BLaER1 (cell line): ENCODE results near the gene BAD.
"Not testable (repeated sequence)": the region's sequence is repeated elsewhere in the genome, so short reads cannot be mapped to it uniquely, and the experiment has no call there.

ENCODE experiments used
- H3K27ac ChIP-seq: shearing (Covaris generic); formaldehyde crosslinking; 2 replicates; pipeline ENCODE4 v1.8.1; 2022
- H3K27me3 ChIP-seq: shearing (Covaris generic); formaldehyde crosslinking; 2 replicates; pipeline ENCODE4 v1.8.1; 2022
- H3K36me3 ChIP-seq: shearing (Covaris generic); formaldehyde crosslinking; 2 replicates; pipeline ENCODE4 v1.8.1; 2022
- H3K4me1 ChIP-seq: shearing (Covaris generic); formaldehyde crosslinking; 2 replicates; pipeline ENCODE4 v1.8.1; 2022
- H3K4me2 ChIP-seq: shearing (Covaris generic); formaldehyde crosslinking; 2 replicates; pipeline ENCODE4 v1.8.1; 2022
- H3K4me3 ChIP-seq: shearing (Covaris generic); formaldehyde crosslinking; 2 replicates; pipeline ENCODE4 v1.8.1; 2022
- H3K9ac ChIP-seq: shearing (Covaris generic); formaldehyde crosslinking; 2 replicates; pipeline ENCODE4 v1.8.1; 2022
- H3K9me3 ChIP-seq: shearing (Covaris generic); formaldehyde crosslinking; 2 replicates; pipeline ENCODE4 v1.8.1; 2022
- H4K20me1 ChIP-seq: shearing (Covaris generic); formaldehyde crosslinking; 2 replicates; pipeline ENCODE4 v1.8.1; 2022
- Cebpa-rat ChIP-seq: shearing (Covaris generic); IDR thresholded peaks from 2 replicates; pipeline ENCODE4 v1.8.1; 2022

The BAD gene

DNA sequence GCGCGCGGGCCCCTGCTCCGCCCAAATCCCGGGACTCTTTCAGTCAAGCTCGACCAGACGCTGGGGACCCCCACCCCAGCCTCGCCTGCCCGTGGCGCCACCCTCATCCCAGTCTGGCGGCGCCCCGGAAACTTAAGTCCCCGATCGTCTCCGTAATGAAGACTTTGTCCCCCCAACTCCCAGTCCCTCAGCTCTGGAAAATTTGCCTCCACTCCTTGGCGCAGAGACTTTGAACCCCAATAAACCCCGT is 32.8 kb downstream of the BAD start:
- Histone ChIP-seq H4K20me1 (peaks cover 33% of the 10 kb centered on the region), H3K27me3 (no peaks in the 10 kb centered on the region), H3K4me1 (peaks cover 66% of the 10 kb centered on the region), H3K36me3 (peaks cover 27% of the 10 kb centered on the region), H3K9ac (peak overlapping the region; percentile 86), H3K4me3 (peak overlapping the region; percentile 92), H3K9me3 (no peaks in the 10 kb centered on the region), H3K27ac (peak overlapping the region; percentile 97), H3K4me2 (peak overlapping the region; percentile 97)
- TF ChIP-seq Cebpa-rat: no peak

DNA sequence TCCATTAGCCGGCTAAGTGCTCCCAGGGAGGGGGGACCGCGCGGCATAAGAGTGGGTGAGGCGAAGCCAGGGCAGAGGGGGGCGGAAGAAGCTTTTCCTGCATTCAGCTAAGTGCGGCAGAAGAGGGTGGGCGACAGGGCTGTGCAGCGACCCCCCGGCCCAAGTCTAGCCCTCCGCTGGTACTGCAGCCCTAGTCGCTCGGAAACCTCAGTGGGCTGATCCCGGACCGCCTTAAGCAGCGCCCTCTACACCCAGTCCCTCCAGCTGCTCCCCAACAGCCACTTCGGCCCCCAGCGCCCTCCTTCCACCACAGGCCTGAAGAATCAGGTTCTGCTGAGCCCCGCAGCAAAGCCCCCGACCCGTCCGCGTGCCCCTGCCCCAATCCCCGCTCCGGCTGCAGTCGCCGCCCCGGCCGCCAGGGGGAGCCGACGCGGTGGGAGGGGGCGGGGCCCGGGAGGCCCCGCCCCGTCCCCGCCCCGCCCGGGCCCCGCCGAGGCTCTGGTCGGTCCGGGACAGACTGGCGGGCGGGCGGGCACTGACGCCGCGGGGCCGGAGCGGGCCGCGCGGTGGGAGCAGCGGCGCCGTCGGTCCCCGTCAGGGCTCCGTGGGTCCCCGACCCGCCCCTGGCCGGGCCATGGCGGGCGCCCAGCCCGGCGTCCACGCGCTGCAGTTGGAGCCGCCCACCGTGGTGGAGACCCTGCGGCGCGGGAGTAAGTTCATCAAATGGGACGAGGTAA is 33.3 kb downstream of the BAD start, which contains the start of gene PLCB3:
PLCB3 (plus strand) TSS at position 515 of the 737 bp plus-strand sequence; CDS start at position 635, 120 bp downstream.
- peak within 1 kb of the TSS; percentile 92 for H3K4me3 ChIP-seq
- H3K27ac ChIP-seq: peak within 1 kb of the TSS; percentile 97
- TF ChIP-seq Cebpa-rat: no peak
- no peaks in the 10 kb centered on the region for H3K27me3 ChIP-seq
- H3K9ac ChIP-seq: peak within 1 kb of the TSS; percentile 86
- H3K4me2 ChIP-seq: peak within 1 kb of the TSS; percentile 97
- H3K4me1 ChIP-seq: peaks cover 66% of the 10 kb centered on the region
- peaks cover 33% of the 10 kb centered on the region for H4K20me1 ChIP-seq
- no peaks in the 10 kb centered on the region for H3K9me3 ChIP-seq
- H3K36me3 ChIP-seq: peaks cover 22% of the 10 kb centered on the region

DNA sequence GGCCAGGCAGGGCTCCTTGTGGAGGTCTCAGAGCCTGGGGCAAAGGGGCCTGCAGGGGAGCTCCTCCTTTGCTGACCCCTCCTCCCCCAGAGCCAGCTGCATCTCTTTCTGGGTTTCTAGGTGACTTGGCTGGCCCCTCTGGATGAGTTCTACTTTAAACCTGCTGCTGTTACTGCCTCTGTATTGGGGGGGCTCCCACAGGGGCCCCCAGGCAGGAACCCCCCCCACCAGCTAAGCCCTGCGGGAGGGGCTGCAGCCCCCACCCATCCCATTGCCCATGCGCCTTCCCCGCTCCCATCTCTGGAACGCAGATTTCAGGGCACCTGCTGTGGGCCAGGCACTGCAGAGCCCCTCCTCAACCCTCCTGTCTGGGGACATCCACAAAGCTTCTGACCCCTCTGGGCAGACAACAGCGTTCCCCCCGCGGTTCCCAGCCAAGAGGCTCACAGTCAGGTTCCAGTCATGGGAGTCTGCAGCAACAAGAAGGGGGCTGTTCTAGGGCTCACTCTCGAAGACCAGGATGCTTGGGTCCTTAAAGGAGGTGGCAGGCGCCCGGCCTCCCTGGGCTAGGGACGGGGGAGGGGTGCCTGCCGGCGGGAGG is 34.0 kb downstream of the BAD start:
- peak overlapping the region; percentile 97 for H3K4me2 ChIP-seq
- H4K20me1 ChIP-seq: peaks cover 35% of the 10 kb centered on the region
- TF ChIP-seq Cebpa-rat: no peak
- H3K4me1 ChIP-seq: peaks cover 66% of the 10 kb centered on the region
- H3K9ac ChIP-seq: peak overlapping the region; percentile 86
- H3K27me3 ChIP-seq: no peaks in the 10 kb centered on the region
- peaks cover 15% of the 10 kb centered on the region for H3K36me3 ChIP-seq
- peak overlapping the region; percentile 92 for H3K4me3 ChIP-seq
- peak overlapping the region; percentile 97 for H3K27ac ChIP-seq
- H3K9me3 ChIP-seq: no peaks in the 10 kb centered on the region

DNA sequence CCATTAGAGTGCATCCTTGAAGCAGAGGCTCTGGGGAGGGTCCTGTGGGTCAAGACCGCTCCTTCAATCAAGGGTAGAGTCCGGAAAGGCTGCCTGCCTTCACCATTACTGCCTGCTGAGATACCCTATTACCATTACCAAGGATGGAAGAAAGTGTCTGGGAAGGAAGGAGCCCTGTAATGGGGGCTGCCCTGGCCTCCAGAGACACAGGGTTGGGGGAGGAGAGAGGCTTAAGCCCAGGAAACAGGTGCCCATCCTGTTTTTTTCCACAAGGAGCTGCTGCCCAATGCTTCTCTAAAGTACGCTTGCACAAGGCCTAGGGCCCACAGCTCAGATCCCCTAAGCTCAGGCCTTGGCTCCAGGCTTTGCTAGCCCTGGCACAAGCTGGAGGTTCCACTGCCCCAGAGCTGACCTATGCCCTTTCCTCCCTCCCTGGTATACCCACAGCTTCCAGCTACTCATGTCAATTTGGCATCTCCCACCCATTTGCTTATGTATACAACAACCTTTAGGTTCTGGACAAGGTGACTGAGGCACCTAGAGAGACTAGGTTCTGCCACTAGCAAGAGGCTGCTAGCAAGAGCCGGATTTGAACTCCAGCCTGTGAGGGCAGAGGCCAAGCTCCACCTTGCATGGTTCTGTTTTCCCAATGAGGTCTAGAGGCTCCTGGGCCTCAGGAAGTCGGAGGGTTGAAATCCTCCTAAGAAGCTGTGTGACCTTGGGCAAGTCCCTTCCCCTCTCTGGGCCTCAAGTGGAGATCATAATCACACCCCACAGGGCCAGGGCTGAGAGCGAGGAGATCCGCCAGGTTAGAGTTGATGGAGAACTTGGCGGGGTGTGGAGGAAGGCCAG is 34.7 kb downstream of the BAD start:
- peak overlapping the region; percentile 97 for H3K4me2 ChIP-seq
- peaks cover 70% of the 10 kb centered on the region for H3K4me1 ChIP-seq
- H3K27me3 ChIP-seq: no peaks in the 10 kb centered on the region
- peak overlapping the region; percentile 92 for H3K4me3 ChIP-seq
- H3K27ac ChIP-seq: peak overlapping the region; percentile 97
- H3K9ac ChIP-seq: peak overlapping the region; percentile 86
- H3K36me3 ChIP-seq: peaks cover 12% of the 10 kb centered on the region
- H3K9me3 ChIP-seq: no peaks in the 10 kb centered on the region
- peaks cover 39% of the 10 kb centered on the region for H4K20me1 ChIP-seq
- no peak for TF ChIP-seq Cebpa-rat

DNA sequence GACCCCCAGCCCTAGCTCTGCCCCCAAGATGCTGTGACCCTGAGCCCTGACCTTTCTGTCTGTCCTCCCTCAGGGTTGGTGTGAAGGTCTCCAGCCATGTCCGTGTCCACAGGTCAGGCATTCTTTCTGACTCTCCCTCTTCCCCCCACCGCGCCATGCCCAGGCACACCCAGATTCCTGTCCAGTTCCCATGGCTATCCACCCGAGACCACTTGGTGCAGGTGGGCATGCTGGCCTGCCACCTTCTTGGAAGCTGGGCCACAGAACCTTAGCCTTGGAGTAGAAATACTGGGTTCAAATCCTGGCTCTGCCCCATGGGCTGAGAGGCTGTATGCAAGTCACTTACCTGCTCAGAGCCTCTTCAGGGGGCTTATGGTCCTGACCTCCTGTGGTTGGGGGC is 35.4 kb downstream of the BAD start:
- H3K4me2 ChIP-seq: peak overlapping the region; percentile 97
- H3K9me3 ChIP-seq: no peaks in the 10 kb centered on the region
- H3K36me3 ChIP-seq: peaks cover 12% of the 10 kb centered on the region
- H3K9ac ChIP-seq: peak overlapping the region; percentile 86; the same call in 1 of the 2 replicates
- peaks cover 39% of the 10 kb centered on the region for H4K20me1 ChIP-seq
- H3K4me3 ChIP-seq: no peak overlapping the region
- H3K4me1 ChIP-seq: peaks cover 72% of the 10 kb centered on the region
- H3K27me3 ChIP-seq: no peaks in the 10 kb centered on the region
- H3K27ac ChIP-seq: peak overlapping the region; percentile 97
- no peak for TF ChIP-seq Cebpa-rat

DNA sequence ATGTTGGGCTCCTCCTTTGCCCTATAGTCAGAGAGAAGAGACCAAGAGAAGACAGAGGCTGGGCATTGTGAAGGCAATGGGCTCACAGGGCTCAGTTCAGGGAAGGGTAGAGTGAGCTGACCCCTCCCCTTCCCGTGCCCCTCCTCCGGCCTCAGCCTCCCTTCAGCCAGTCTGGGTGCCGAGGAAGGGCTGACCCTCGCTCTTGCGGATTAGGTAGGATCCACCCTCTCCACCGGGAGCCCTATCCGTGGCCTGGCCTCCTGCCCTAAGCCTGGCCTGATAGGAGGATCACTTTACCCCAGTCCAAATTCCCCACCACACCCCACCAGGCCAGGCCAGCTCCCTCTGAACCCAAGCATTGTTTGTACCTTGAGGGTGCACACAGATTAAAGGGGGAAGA is 35.9 kb downstream of the BAD start:
- Histone ChIP-seq H3K27ac (peak overlapping the region; percentile 97), H3K4me1 (peaks cover 72% of the 10 kb centered on the region), H3K9me3 (no peaks in the 10 kb centered on the region), H3K36me3 (peaks cover 16% of the 10 kb centered on the region), H3K27me3 (no peaks in the 10 kb centered on the region), H4K20me1 (peaks cover 39% of the 10 kb centered on the region), H3K4me3 (no peak overlapping the region), H3K9ac (peak overlapping the region; percentile 86; the same call in 1 of the 2 replicates), H3K4me2 (peak overlapping the region; percentile 97)
- no peak for TF ChIP-seq Cebpa-rat

DNA sequence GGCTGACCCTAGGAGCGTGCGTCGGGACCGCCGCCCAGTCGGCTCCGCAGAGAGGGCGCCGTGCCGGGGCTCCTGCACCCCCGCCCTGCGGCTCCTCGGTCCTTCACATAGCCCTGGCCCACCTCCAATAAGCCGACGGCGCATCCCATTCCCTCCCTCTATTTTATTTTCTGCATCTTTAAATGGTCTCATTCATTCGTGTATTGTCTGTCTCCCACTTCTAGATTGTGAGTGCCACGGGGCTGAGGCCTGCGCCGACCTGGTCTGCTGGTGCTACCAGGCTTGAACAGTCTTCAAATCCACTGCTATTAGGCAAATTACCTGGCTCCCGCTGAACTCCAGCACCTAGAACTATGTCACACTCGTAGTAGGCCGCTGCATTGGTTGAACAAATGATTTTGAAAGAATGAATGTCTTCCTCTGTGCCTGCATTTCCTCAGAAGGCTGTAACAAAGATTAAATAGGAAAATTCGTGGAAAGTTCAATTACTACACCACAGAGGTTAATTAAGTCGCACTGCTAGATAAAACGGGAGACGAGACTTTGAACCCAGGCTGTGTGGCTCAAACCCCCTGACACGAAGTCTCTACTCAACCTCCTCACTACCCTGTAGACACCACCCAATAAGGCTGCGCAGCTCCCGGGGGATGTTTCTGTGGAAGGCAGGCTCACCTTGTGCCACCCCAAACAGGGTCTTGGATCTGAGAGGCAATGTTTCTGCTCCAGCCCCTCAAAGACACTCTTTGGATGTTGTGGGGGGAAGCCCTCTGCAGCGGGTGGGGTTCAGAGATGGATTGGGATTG is 36.5 kb downstream of the BAD start:
- peaks cover 72% of the 10 kb centered on the region for H3K4me1 ChIP-seq
- peak overlapping the region; percentile 97; the same call in 1 of the 2 replicates for H3K9ac ChIP-seq
- peak overlapping the region; percentile 97 for H3K4me2 ChIP-seq

DNA sequence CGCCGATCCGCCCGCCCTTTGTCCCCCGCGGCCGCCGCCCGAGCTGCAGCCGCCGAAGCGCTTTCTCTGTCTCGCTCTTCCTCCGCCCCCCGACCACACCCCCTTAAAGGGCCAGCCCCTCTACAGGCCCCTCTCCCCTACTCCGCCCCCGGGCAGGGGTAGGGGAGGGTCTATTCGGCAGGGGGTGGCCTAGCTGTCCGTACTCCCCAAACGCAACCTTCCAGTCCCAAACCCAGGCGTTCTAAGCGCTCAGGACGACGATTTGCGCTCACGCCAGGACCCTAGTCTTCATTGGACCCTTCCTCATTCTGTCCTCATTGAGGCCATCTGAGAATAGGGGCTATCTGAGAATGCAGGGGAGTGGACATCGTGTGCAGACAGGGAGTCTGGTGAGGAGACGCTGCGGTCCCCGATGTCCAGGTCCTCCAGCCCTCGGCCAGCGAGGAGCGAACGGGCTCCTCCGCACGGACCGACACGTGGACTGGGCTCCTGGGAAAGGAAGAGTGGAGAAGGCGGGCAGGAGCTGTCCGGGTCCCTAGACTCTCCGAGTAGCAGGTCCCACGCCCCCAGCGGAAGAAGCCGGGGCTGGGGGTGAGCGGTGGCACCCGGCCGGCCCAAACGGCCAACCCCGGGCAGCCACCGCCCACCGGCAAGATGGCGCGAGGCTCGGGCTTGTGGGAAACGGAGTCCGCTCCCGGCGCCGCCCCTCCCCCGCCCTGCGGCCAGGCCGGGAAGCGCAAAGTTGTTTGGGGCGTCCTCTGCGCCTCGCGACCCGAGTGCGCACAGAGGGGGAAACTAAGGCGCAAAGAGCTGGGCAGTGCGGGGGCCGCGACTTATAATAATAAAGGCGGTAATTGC is 37.4 kb downstream of the BAD start, which contains the start of gene PPP1R14B:
PPP1R14B (minus strand) TSS at position 73 of the 858 bp plus-strand sequence. CDS start 270 bp downstream, outside the sequence.
- no peak for TF ChIP-seq Cebpa-rat
- H3K4me3 ChIP-seq: peak within 1 kb of the TSS; percentile 97
- peaks cover 40% of the 10 kb centered on the region for H4K20me1 ChIP-seq
- H3K9ac ChIP-seq: peak within 1 kb of the TSS; percentile 97
- H3K27ac ChIP-seq: peak within 1 kb of the TSS; percentile 97
- no peaks in the 10 kb centered on the region for H3K9me3 ChIP-seq
- no peaks in the 10 kb centered on the region for H3K27me3 ChIP-seq
- H3K4me1 ChIP-seq: peaks cover 72% of the 10 kb centered on the region
- H3K36me3 ChIP-seq: peaks cover 24% of the 10 kb centered on the region
- H3K4me2 ChIP-seq: peak within 1 kb of the TSS; percentile 97

More for the DNA sequence above, 36.5 kb downstream of the BAD start:
- Histone ChIP-seq H3K4me3 (peak overlapping the region; percentile 97), H3K27ac (peak overlapping the region; percentile 97), H3K36me3 (peaks cover 23% of the 10 kb centered on the region), H3K9me3 (no peaks in the 10 kb centered on the region), H3K27me3 (no peaks in the 10 kb centered on the region), H4K20me1 (peaks cover 39% of the 10 kb centered on the region)
- no peak for TF ChIP-seq Cebpa-rat

DNA sequence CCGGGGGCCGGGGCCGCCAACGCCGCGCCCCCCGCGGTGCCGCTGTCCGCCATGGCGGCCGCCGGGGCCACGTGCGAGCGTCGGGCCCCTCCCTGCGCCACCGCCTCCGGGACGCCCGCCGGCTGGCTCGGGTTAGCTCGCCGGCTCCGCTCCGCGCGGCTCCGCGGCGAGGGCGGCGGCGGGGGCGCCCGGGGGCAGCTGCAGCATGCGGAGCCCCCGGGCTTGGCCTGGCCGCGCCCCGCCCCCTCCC is 37.9 kb downstream of the BAD start:
- H4K20me1 ChIP-seq: peaks cover 42% of the 10 kb centered on the region
- H3K36me3 ChIP-seq: peaks cover 24% of the 10 kb centered on the region
- H3K4me3 ChIP-seq: peak overlapping the region; percentile 97
- peak overlapping the region; percentile 97 for H3K27ac ChIP-seq
- peaks cover 69% of the 10 kb centered on the region for H3K4me1 ChIP-seq
- H3K27me3 ChIP-seq, H3K9me3 ChIP-seq: not testable (repeated sequence)
- H3K9ac ChIP-seq: peak overlapping the region; percentile 97
- peak overlapping the region; percentile 97; the same call in 1 of the 2 replicates for H3K4me2 ChIP-seq
